HG03280 (cell line): ENCODE results near the gene SCN1A.

ENCODE experiments used
- ATAC-seq: cut with Tn5 transposase; IDR thresholded peaks from one replicate; pipeline ENCODE4 v1.9.1; 2021; ENCODE audit warnings: mild to moderate bottlenecking, moderate library complexity; ENCODE audit not compliant: unreplicated experiment

SCN1A gene

GRCh38 chr2:166084301-166084700 lies 43.5 kb downstream of the SCN1A start:
- ATAC-seq = no peak

DNA sequence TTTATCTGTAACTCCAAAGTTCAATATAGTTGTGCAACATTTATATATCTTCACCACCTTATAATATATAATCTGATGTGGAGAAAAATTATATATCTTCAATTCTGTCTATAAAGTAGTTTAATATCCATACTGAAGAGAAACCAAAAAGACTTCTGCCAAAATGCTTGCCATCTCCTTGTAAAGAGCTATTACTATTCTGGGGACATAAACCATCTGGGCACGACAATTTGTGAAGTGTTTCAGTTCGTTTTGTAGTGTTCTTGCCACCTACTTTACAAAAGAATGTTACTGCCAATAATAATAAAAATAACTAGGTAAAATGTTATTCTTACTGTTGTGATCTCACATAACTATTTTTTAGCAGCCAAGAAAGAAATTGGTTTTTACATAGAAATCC lies 45.1 kb downstream of the SCN1A start:
- ATAC-seq = no peak

DNA sequence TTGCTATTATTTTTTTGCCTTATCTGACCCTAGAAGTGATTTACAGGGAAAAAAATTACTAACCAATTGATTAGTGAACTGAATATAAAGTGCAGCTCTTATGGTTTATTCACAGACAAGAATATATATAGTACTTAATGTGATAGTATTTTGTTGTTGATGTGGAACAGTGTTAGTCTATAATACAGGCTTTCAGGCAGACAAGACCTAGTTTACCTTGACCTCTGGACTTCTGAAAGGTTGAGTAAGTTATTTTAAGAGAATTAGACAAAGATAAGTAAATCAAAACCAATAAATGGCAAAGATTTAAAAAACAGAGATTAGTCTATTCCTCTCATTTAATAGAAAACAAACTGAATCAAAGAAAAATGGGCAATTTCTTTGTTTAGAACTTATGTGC lies 46.0 kb downstream of the SCN1A start:
- no peak for ATAC-seq

GRCh38 chr2:166081131-166081632 lies 46.6 kb downstream of the SCN1A start:
- no peak for ATAC-seq

DNA sequence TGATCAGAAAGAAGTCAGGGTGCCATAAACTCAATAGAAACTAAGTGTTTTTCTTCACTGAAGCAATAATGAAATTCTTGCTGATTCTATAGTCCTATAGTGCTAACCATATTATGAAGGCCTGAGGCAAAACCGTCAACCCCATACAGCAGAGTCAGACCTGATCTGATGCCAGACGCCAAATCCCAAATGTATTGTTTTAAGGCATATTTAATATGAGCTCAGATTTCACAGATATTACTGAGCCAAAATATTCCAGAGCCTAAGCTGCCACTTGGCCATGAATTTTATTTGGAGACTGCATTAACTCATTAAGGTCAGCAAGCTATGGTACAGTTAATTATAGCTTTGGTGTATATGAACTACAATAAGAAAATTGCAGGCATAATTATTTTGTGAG lies 53.4 kb downstream of the SCN1A start:
- ATAC-seq = no peak

DNA sequence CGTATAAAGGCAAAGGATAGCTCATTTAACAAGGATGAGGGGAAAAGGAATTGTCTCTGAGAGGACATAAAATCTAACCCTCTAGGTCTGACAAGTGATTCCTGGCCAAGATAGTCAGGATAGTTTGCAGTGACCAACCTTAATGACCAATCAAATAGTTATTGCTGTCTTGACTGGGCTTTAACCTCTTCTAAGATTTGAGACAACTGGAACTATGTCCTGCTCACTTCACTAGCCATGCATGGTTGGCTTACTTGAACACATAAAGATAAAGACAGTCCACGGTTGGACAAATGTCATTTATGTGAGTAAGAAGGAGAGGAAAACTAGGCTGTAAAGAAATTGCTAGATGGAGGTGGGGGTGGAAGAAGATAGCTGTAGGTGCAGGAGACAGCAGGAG lies 53.8 kb downstream of the SCN1A start:
- no peak for ATAC-seq

- ATAC-seq = no peak
Observed at GRCh38 chr2:166070231-166070630, 57.6 kb downstream of the SCN1A start.

- ATAC-seq = no peak
Observed at GRCh38 chr2:166068981-166069380, 58.8 kb downstream of the SCN1A start.

GRCh38 chr2:166067229-166067628 lies 60.6 kb downstream of the SCN1A start:
- ATAC-seq = no peak

DNA sequence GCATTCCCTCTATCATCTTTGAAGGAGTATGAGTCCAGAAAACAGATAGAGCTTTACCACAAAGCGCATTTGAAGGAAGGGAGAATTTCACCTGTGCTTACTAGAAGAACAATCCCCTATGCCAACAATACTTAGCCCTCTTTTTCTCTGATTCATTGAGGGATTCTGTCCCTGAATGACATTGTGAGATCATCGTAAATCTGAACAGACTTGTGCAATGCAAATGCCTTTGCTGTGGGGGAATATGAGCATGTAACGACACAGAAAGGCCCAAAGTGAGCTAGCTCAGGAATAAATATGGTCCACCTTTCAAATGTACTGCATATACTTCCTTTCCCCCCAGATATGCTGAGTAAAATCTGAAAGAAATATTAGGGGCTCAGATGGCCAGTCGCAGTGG lies 67.6 kb downstream of the SCN1A start:
- ATAC-seq = no peak

DNA sequence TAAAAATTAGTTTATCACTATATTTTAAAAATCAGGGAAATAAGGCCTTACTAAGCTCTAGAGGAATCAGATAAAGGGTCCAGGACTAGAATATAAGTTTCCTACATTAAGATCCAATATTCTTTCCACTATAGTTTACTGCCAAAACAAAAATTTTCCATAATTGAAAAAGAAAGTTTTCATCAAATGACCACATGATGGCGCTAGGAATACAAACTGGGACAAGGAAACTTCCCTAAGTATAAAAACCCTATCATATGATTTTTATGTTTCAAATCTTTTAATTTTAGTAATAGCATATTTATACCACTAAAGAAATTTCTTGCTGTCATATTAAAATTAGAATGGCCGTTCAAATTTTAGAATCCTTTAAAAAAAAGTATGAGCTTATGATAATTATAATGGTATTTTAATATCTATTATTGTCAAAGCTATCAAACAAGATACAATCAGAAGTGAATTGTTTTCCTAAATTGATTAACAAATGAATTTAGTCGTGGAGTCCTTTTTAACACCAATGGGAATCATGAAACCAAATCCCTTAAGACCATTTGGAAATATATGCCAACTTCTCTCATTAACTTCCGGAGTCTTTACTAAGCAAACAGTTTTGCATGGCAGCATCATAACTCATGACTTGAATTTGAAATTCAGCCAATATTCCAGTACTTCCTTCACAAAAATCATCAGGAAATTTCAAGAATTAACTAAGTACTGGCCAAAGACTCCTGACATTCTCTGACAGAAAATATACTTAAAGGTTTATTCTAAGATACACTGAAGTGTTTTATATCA lies 70.3 kb downstream of the SCN1A start:
- no peak for ATAC-seq

DNA sequence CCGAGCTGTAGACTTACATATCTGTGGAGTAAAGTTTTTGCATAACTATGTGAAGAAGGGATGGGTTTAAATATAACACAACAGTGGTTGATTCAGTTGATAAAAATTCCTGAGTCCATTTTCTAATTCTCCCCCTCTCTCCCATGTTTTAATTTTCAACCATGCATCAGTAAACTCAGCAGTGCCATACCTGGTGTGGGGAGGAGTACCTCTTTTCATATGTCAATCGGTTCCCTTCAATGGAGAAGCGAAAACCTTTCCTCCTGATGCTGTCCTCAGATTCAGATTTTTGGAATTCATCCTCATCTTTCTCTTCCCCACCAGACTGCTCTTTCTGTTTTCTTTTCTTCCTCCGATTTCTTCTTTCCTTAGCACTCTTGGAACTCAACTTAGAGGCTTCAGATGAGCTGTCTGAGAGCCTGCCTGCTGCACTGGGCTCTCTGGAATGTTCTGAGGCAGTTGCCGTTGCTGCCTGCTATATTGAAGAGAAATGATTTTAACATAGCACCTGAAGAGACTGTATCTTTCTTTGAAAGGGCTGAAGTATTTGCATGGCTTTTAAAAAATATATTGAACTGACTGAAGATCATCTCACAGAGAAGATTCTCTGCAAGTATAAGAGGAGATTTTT lies 82.9 kb downstream of the SCN1A start:
- no peak for ATAC-seq

DNA sequence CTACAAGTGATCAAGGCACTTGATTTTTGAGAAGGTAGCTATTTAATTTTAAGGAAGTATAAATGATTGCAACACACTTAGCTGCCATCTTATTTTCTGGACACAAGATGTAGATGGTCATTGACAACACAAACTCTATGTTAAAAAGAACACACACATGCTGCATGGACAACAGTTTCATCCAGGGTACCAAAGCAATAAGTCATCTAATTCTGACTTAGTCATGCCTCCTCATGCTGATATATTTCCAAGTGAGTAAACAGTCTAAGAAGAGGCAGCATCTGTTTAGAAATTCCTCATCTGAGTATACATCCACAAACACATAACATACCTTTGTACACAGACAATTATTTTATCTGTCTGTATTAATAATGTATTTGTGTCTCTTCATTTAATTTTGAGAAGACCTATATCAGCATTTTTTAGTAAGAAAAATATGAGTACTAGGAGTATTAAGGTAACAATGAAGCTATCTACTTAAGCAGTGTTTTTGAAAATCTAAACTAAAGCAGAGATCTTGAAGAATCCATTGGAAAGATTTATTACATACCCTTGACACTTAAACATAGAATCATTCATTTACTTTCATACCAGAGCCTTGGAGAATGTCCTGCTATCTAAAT lies 84.9 kb downstream of the SCN1A start:
- no peak for ATAC-seq

DNA sequence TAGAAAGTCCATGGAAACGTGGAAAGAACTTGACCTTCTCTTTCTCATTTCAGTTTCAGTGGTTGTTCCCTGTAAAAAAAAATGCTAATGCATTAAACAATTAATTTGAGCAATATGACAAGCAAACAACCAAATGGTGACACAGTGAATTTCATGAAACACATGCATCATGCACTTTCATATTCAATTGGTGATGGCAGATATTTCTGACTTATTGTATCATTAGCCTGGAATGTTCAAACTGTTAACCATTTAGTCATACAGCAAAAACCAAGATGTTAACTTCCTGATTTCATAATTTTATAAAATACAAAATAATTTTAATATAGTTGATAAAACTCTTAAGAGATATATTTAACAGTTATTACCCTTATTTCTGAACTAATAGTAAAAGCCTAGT lies 85.5 kb downstream of the SCN1A start:
- no peak for ATAC-seq

DNA sequence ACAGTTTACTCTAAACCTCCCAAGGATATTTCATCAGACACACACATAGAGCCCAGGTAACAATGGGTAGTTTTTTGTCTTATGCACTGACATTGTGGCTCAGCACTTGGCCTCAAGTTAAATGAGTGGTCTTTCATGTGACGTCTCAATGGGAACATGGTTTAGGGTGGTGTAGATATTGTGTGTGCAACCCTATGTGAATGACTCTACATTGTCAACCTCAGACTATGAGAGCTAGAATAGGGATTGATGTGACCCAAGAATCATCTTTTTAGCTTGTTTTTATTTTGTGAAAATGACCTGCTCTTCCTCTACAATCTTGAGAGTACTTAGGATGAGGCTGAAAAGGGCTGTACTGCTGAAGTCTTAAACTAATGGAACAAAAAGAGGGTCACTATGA lies 86.2 kb downstream of the SCN1A start:
- no peak for ATAC-seq

GRCh38 chr2:166032361-166032760 lies 95.5 kb downstream of the SCN1A start:
- no peak for ATAC-seq

DNA sequence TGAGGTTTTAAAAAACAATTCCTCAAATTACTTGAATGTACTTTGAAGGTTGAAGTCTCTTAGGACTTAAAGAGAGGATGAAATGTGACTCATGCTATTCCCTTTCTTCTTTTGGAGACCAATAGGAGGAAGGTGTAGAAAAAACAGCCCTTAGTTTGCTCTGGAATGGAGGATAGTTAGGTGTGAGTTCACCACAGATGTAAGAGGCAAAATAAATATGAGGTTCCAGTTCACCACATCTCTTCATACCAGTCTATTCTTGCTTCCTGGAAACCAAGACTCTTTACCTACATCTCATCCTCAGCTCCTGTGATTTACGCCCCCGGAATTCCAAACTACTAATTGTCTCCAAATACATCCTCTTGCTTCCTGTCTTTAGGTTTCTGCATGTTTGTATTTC lies 96.8 kb downstream of the SCN1A start:
- ATAC-seq = no peak

- ATAC-seq = no peak
Observed at GRCh38 chr2:166025313-166025712, 102.5 kb downstream of the SCN1A start.

- ATAC-seq = no peak
Observed at GRCh38 chr2:166017208-166017607, 110.6 kb downstream of the SCN1A start.

- no peak for ATAC-seq
Observed at GRCh38 chr2:166013878-166014277, 113.9 kb downstream of the SCN1A start.

- no peak for ATAC-seq
Observed at GRCh38 chr2:166011660-166012059, 116.2 kb downstream of the SCN1A start.

DNA sequence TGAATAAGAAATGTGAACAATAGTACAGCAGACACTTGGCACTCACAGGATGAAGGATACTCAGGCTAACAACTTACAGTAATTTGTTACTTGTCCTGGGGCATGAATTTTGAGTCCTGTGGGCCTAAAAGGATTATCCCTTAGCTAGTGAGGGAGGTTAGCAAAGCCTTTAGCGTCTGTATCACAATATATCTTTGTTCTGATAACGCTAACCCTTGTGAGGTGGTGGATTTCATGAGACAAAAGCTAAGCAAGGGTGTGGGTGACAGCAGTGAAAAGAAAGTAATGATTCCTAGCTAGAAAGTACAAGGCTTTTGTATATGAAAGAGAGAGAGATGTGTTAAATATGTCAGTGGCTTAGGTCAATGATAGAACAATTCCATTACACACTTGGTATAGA lies 127.4 kb downstream of the SCN1A start:
- ATAC-seq = no peak
